GM08714 (cell line): Measurements from ENCODE around the gene ZFAND3.
"Not testable (repeated sequence)": the region's sequence is repeated elsewhere in the genome, so short reads cannot be mapped to it uniquely, and the experiment has no call there.

ENCODE experiments used
- H3K4me3 ChIP-seq: fragments of 200-500 bp; sonication (Bioruptor generic); 2 replicates; pipeline ENCODE4 v1.5.1; 2014; ENCODE audit warnings: mild to moderate bottlenecking, low read length, inconsistent platforms
- ZNF274 ChIP-seq: IDR thresholded peaks from 2 replicates; pipeline ENCODE4 v1.6.1; 2012; ENCODE audit warnings: mild to moderate bottlenecking, low read depth, low read length

The ZFAND3 gene

GRCh38 chr6:37977715-37978114 is 158.2 kb downstream of the ZFAND3 start:
- no peak for TF ChIP-seq ZNF274
- H3K4me3 ChIP-seq, result no peak overlapping the region

DNA sequence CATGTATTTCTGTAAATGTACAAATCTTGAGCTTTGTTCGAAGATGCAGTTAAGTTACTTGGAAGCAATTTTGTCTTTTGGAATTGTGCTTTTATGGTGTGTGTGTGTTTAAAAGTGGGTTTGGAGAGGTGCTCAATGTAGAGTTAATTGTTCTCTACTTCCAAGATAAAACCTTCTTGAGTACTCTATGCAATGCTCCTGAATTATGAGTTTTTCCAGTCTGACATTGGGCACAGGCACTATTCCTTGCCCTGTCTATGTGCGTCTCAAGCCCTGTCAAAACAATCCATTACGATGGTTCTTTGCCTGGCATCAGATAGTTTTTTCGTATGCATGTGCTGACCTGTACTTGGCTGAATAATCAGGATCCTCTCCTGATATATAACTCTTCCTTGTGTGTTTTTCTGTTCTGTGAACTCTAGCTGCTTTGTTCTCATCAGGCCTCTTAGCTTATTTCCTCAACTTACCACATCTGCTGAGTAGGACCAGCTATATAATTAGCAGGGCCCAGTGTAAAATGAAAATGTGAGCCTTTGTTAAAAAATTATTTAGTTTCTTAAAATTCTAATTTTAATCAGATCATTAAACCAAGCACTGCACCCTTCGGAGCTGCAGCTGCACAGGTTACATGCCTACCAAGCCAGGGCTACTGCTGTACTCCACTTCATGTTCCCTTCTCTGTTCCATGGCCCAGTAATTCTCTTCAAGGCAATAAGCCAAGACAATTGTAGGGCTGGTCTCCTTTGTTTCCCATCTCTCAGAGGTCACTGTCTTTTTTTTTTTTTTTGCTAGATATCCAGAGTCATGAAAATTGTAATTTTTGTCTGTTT is 160.1 kb downstream of the ZFAND3 start:
- no peak for TF ChIP-seq ZNF274
- H3K4me3 ChIP-seq, result no peak overlapping the region

GRCh38 chr6:37980222-37980595 is 160.7 kb downstream of the ZFAND3 start:
- no peak overlapping the region for H3K4me3 ChIP-seq
- no peak for TF ChIP-seq ZNF274

- H3K4me3 ChIP-seq, result no peak overlapping the region
- TF ChIP-seq ZNF274, result no peak
These were observed 162.1 kb downstream of the ZFAND3 start for GRCh38 chr6:37981626-37982025.

- no peak for TF ChIP-seq ZNF274
- no peak overlapping the region for H3K4me3 ChIP-seq
These were observed 162.8 kb downstream of the ZFAND3 start for GRCh38 chr6:37982317-37982716.

GRCh38 chr6:37983720-37984501 is 164.4 kb downstream of the ZFAND3 start:
- no peak for TF ChIP-seq ZNF274
- H3K4me3 ChIP-seq, result no peak overlapping the region

- H3K4me3 ChIP-seq, result no peak overlapping the region
- no peak for TF ChIP-seq ZNF274
These were observed 165.1 kb downstream of the ZFAND3 start for GRCh38 chr6:37984578-37984977.

DNA sequence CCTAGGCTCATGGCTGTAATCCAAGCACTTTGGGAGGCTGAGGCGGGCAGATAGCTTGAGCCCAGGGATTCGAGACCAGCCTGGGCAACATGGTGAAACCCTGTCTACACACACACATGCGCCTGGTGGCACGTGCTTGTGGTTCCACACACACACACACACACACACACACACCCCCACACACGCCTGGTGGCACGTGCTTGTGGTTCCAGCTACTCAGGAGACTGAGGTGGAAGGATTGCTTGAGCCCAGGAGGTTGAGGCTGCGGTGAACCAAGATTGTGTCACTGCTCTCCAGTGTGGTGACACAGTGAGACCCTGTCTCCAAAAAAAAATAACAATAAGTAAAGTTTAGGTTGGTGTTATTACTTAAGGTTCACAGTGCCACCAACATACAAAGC is 165.8 kb downstream of the ZFAND3 start:
- H3K4me3 ChIP-seq, result no peak overlapping the region
- TF ChIP-seq ZNF274, result no peak

DNA sequence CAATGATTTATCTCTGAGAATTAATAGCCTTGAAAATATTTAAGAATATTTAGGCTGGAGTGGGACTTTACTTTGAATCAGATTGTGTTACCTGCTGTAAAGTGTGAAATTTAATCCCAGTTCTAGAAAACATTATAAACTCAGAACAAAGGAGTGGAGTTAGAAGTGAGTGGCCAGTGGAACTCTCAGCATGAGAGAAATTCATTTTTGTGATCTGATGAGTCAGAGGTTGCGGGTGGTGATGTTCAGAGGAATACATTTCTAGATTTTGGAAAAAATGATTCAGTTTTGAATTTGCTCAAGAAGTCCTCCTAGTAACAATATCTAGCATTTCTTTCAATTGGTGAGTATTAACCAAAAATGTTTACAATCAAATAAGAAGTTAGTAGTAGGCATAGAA is 167.5 kb downstream of the ZFAND3 start:
- H3K4me3 ChIP-seq, result no peak overlapping the region
- TF ChIP-seq ZNF274, result no peak

- H3K4me3 ChIP-seq, result no peak overlapping the region
- TF ChIP-seq ZNF274, result no peak
These were observed 168.0 kb downstream of the ZFAND3 start for GRCh38 chr6:37987559-37987958.

DNA sequence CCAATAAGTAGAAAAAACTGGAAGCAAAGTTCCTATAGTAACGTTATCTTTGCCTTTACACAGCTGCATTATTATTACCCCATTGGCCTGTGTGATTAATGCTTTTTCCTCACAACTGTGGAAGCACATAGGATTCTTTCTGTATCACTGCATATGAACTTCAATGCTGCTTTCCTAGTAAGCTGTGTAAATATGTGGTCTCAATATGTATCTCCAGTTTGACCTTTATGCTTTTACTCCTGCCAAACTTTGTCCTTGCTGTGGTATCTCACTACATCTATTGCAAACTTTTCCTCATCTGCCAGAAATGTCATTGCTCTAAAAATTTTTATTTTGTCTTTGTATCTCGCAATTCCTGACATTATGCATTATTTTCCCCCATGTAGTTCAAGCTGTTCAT is 168.6 kb downstream of the ZFAND3 start:
- no peak for TF ChIP-seq ZNF274
- no peak overlapping the region for H3K4me3 ChIP-seq

DNA sequence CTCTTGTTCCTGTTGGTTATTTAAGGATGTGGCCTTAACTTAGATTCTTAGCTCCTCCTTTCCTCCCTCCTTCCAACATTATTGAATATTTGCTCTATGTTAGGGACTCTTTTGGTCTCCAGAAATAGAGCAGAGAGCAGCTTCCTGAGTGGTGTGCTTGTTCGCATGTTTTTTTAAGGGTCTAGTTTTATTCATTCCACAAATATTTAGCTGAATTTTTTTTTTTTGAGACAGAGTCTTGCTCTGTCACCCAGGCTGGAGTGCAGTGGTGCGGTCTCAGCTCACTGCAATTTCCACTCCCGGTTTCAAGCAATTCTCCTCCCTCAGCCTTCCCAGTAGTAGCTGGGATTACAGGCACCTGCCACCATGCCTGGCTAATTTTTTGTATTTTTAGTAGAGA is 169.2 kb downstream of the ZFAND3 start:
- H3K4me3 ChIP-seq, result no peak overlapping the region
- TF ChIP-seq ZNF274, result no peak

GRCh38 chr6:37990762-37991525 is 171.4 kb downstream of the ZFAND3 start:
- TF ChIP-seq ZNF274, result no peak

DNA sequence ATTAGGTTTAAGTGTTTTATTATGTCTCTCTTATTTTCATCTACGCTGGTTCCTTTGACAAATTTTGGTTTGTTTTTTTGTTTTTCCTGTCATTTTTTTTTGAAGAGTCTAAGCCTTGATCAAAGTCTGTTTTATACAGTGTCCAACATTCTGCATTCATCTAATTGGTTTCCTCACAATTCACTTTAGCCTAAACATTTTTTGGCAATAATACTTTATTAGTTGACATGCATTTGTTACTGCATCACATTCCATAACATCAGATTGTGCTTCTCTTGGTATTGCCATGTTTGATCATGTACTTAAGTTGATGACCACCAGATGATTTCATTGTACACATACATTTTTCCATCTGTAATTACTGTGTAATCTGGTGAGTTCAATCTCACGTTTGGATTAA is 173.2 kb downstream of the ZFAND3 start:
- TF ChIP-seq ZNF274, result no peak
- H3K4me3 ChIP-seq, result no peak overlapping the region

More at GRCh38 chr6:37990762-37991525, 171.4 kb downstream of the ZFAND3 start:
- no peak overlapping the region for H3K4me3 ChIP-seq

GRCh38 chr6:37993194-37993593 is 173.7 kb downstream of the ZFAND3 start:
- H3K4me3 ChIP-seq, result not testable (repeated sequence)
